ENCODE results near the gene KIF16B. TPM values are rescaled to one million over a fixed set of nuclear protein-coding genes. Genes with fewer than 3 reads are reported as not detected.

KIF16B gene
- total RNA-seq, 1 donor from 2014 or later = 7.1 TPM

DNA sequence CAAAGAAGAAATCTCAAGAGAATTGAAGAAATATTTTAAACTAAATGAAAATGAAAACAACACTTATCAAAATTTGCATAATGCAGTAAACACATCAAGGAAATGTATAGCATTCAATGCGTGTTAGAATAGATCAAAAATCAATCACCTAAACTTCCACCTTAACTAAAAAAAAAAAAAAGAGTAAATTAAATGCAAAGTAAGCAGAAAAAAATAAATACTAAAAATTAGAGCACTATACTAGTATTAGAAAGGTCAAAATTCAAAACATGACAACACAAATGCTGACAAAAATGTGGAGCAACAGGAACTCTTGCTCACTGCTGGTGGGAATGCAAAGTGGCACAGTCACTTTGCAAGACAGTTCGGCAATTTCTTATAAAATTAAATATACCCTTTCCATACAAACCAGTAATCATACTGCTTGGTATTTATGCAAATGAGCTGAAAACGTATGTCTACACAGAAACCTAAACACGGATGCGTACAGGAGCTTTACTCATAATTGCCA lies 103.8 kb downstream of the KIF16B start:
- no peaks in the 10 kb centered on the region for H3K36me3 ChIP-seq (ENCODE audit: control insufficient read depth, insufficient read depth, low read length)
- TF ChIP-seq, protein P1, sequence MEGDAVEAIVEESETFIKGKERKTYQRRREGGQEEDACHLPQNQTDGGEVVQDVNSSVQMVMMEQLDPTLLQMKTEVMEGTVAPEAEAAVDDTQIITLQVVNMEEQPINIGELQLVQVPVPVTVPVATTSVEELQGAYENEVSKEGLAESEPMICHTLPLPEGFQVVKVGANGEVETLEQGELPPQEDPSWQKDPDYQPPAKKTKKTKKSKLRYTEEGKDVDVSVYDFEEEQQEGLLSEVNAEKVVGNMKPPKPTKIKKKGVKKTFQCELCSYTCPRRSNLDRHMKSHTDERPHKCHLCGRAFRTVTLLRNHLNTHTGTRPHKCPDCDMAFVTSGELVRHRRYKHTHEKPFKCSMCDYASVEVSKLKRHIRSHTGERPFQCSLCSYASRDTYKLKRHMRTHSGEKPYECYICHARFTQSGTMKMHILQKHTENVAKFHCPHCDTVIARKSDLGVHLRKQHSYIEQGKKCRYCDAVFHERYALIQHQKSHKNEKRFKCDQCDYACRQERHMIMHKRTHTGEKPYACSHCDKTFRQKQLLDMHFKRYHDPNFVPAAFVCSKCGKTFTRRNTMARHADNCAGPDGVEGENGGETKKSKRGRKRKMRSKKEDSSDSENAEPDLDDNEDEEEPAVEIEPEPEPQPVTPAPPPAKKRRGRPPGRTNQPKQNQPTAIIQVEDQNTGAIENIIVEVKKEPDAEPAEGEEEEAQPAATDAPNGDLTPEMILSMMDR (IDR thresholded peaks at IDR 0.05; ENCODE audit: insufficient read depth, low read length, poor library complexity, severe bottlenecking) = no peak
- no peaks in the 10 kb centered on the region for H3K27me3 ChIP-seq (ENCODE audit: control insufficient read depth, insufficient read depth, low read length)
- no peak overlapping the region for H3K4me3 ChIP-seq (ENCODE audit: low read depth, low read length)
- DNase-seq (ENCODE audit: low read depth) = no peak

DNA sequence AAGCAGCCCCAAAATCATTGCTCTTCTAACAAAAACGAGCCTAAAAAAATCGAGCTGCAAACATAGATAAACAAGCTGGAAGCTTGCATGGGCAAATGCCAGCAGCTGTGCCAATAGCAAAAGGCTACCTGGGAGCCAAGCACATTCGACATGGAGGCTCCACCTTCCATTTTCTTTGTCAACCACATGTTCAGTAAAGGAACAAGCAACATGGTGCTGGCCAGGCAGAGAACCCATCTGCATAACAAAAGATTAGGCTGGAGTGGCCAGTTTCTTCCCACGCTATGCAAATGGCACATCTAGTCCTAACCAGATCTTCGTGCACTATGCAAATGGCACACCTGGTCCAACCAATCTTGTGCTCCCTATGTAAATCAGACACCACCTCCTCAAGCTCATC lies 110.5 kb downstream of the KIF16B start:
- no peak overlapping the region for H3K4me3 ChIP-seq (ENCODE audit: low read depth, low read length)

DNA sequence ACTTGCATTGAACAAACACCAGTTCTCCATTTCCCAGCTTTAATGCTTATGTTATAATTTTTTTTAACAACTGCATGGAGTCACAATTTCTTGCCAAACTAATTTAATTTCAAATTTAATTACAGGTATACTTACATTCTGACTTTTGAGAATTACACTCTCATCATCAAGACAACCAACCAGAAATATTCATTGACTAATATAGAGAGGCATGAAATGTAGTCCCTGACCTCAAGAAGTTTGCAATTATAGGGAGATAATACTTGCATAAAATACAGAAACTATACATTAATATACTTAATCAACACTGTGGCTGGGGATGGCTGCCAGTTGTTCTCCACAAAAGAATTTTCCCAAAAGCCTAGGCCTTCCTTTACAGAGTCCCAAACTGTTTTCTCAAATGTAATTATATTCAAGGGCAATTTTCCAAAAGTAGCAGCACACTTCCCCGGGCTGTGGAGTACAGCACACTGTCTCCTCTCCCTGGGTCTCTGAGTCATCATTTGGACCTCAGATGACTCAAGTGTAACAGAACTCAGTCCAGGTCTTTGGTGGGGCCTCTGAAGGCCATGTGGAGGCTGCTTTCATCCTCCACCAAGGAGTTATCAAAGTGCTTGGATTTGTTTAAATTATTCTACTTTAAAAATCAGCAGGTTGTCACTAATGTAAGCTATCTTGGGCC lies 114.1 kb downstream of the KIF16B start:
- TF ChIP-seq, protein P1 (IDR thresholded peaks at IDR 0.05; ENCODE audit: insufficient read depth, low read length, poor library complexity, severe bottlenecking) = no peak
- DNase-seq (ENCODE audit: low read depth) = peak; percentile 9
- H3K27me3 ChIP-seq (ENCODE audit: control insufficient read depth, insufficient read depth, low read length) = no peaks in the 10 kb centered on the region
- no peak overlapping the region for H3K4me3 ChIP-seq (ENCODE audit: low read depth, low read length)
- H3K36me3 ChIP-seq (ENCODE audit: control insufficient read depth, insufficient read depth, low read length) = no peaks in the 10 kb centered on the region

More for the DNA sequence above, 110.5 kb downstream of the KIF16B start:
- no peaks in the 10 kb centered on the region for H3K36me3 ChIP-seq (ENCODE audit: control insufficient read depth, insufficient read depth, low read length)
- H3K27me3 ChIP-seq (ENCODE audit: control insufficient read depth, insufficient read depth, low read length) = no peaks in the 10 kb centered on the region
- no peak for DNase-seq (ENCODE audit: low read depth)
- TF ChIP-seq, protein P1 (IDR thresholded peaks at IDR 0.05; ENCODE audit: insufficient read depth, low read length, poor library complexity, severe bottlenecking) = no peak

DNA sequence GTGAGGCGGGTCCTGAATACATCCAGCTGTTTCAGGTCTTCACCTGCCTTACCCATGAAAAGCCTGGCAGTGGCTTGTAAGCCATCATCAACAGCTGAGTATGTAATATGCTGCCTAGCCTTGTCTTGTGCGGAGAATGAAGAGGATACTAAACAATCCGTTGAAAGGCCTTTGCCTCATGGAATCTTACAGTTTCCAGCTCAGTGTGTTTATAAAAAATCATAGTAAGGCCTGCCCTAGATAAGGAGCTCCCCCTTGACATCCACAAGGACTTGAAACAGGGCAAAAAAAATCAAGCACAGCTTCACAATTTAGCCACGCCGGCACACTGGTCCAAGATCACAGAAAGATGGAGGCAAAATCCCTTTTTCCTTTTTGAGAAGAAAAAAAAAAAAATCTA lies 115.7 kb downstream of the KIF16B start:
- H3K27me3 ChIP-seq (ENCODE audit: control insufficient read depth, insufficient read depth, low read length) = no peaks in the 10 kb centered on the region
- H3K36me3 ChIP-seq (ENCODE audit: control insufficient read depth, insufficient read depth, low read length) = no peaks in the 10 kb centered on the region
- TF ChIP-seq, protein P1 (IDR thresholded peaks at IDR 0.05; ENCODE audit: insufficient read depth, low read length, poor library complexity, severe bottlenecking) = no peak
- no peak for DNase-seq (ENCODE audit: low read depth)
- H3K4me3 ChIP-seq (ENCODE audit: low read depth, low read length) = no peak overlapping the region

DNA sequence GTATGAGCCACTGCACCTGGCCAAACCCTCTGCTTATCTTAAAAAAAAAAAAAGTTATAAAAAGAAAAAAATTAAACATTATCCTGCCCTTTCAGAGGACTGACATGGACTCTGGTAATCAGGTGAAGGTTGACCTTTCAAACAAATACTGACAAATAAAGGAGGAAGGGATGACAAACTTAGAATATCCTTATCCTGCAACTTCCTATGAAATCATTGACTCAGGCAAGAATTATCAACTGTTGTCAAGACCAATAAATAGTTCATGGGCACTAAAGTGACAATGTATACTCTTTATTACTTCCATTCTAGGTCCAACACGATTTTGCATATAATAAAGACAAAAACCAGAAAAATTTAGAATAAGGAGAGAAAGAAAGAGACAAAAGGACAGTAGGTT lies 117.9 kb downstream of the KIF16B start:
- DNase-seq (ENCODE audit: low read depth) = no peak
- H3K4me3 ChIP-seq (ENCODE audit: low read depth, low read length) = no peak overlapping the region
- no peaks in the 10 kb centered on the region for H3K27me3 ChIP-seq (ENCODE audit: control insufficient read depth, insufficient read depth, low read length)
- TF ChIP-seq, protein P1 (IDR thresholded peaks at IDR 0.05; ENCODE audit: insufficient read depth, low read length, poor library complexity, severe bottlenecking) = no peak
- no peaks in the 10 kb centered on the region for H3K36me3 ChIP-seq (ENCODE audit: control insufficient read depth, insufficient read depth, low read length)

DNA sequence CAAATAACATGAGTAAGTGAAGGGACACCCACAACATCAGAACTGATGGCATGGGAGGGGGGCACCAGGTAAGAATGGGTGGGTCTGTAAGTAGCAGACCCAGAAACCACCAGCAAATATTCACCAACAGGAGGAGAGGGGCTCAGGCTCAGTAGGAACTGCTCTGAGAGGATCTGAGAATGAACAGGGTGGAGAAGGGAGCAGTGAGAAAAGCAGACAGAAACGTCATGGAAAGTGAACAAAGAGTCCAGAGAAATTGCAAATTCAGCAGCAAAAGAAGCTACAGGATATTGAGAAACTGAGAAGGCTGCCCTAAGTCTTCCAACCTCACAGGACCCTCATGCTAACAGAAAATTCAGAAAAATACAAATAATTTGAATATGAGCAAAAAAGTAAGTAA lies 121.3 kb downstream of the KIF16B start:
- TF ChIP-seq, protein P1 (IDR thresholded peaks at IDR 0.05; ENCODE audit: insufficient read depth, low read length, poor library complexity, severe bottlenecking) = no peak
- Histone ChIP-seq H3K4me3 (ENCODE audit: low read depth, low read length) (no peak overlapping the region), H3K27me3 (ENCODE audit: control insufficient read depth, insufficient read depth, low read length) (no peaks in the 10 kb centered on the region), H3K36me3 (ENCODE audit: control insufficient read depth, insufficient read depth, low read length) (no peaks in the 10 kb centered on the region)
- DNase-seq (ENCODE audit: low read depth) = no peak
